Endothelial cell of umbilical vein (primary cell): ENCODE measurements around the gene ARHGAP32. TPM values are rescaled to one million over a fixed set of nuclear protein-coding genes. Genes with fewer than 3 reads are reported as not detected.

Experiments
- BruUV-seq: library from RNA; stranded (reverse); fragments of 400-500 nt; replicated peaks from 2 replicates; lab custom pipeline; 2021; lab: Mats Ljungman, UMichigan
- CTCF ChIA-PET: fragments of 300-600, 350-600 bp; sonication (Branson Sonifier 250); formaldehyde crosslinking; loops from one replicate; lab custom pipeline; 2021; ENCODE audit warnings: antibody characterized with exemption, inconsistent platforms; lab: Charles Lee
- POLR2A ChIA-PET: fragments of 300-600, 350-600 bp; sonication (Branson Sonifier 250); formaldehyde crosslinking; loops from one replicate; lab custom pipeline; 2021; ENCODE audit warnings: antibody characterized with exemption, inconsistent platforms; lab: Charles Lee
- DNase-seq: peaks from one replicate; pipeline ENCODE4 v3.0.0-alpha.2; 2011; ENCODE audit warnings: low read depth, low spot score
- FAIRE-seq: peaks from 2 replicates; lab custom pipeline; 2011; peaks lifted over from hg19 to GRCh38; lab: Jason Lieb, UNC
- H2AFZ ChIP-seq: 2 replicates; pipeline ENCODE4 v1.6.0; 2012; ENCODE audit warnings: low read depth, low read length, control low read depth, inconsistent platforms
- H3K27ac ChIP-seq: 2 replicates; pipeline ENCODE4 v1.5.1; 2011; ENCODE audit warnings: low read depth, mild to moderate bottlenecking, control low read depth, low read length, moderate library complexity; ENCODE audit not compliant: insufficient read depth
- H3K27me3 ChIP-seq, 2 experiments: 2 replicates each; pipeline versions ENCODE4 v1.6.0 to v1.6.1; 2011; ENCODE audit warnings: low read length in 2 of 2, mixed read lengths in 1 of 2; ENCODE audit not compliant: control insufficient read depth in 2 of 2, insufficient read depth in 2 of 2
- H3K36me3 ChIP-seq, 2 experiments: 2 replicates in 1 of 2; 3 replicates in 1 of 2; pipeline ENCODE4 v1.5.1; 2011; ENCODE audit warnings: low read length in 2 of 2, mild to moderate bottlenecking in 1 of 2, moderate library complexity in 1 of 2; ENCODE audit not compliant: control insufficient read depth in 2 of 2, insufficient read depth in 2 of 2; ENCODE audit errors: extremely low read depth in 1 of 2
- H3K4me1 ChIP-seq: 3 replicates; pipeline ENCODE4 v1.5.1; 2011; ENCODE audit warnings: mild to moderate bottlenecking, low read length; ENCODE audit not compliant: control insufficient read depth, insufficient read depth; ENCODE audit errors: extremely low read depth
- H3K4me2 ChIP-seq: 2 replicates; pipeline ENCODE4 v1.6.1; 2011; ENCODE audit warnings: low read length, control low read depth, mixed read lengths; ENCODE audit not compliant: insufficient read depth
- H3K4me3 ChIP-seq, 3 experiments: fragments of 200-600 bp in 1 of 3; sonication (generic), shearing (Covaris generic) in 1 of 3; replicated peaks in 1 of 3; 2 replicates each; pipeline ENCODE4 v1.5.1; 2011 to 2016; ENCODE audit warnings: control low read depth in 3 of 3, low read length in 3 of 3, mild to moderate bottlenecking in 2 of 3, inconsistent platforms in 1 of 3, low read depth in 1 of 3, moderate library complexity in 1 of 3; ENCODE audit not compliant: insufficient read depth in 1 of 3
- H3K79me2 ChIP-seq: 2 replicates; pipeline ENCODE4 v1.6.0; 2012; ENCODE audit warnings: low read length, inconsistent platforms; ENCODE audit not compliant: control insufficient read depth, insufficient read depth
- H3K9ac ChIP-seq: replicated peaks from 2 replicates; pipeline ENCODE3; 2011; ENCODE audit warnings: low read length, control low read depth; ENCODE audit not compliant: insufficient read depth; ENCODE audit errors: extremely low read depth
- H3K9me1 ChIP-seq: replicated peaks from 3 replicates; pipeline ENCODE4 v1.6.0; 2011; ENCODE audit warnings: mild to moderate bottlenecking, low read length; ENCODE audit not compliant: control insufficient read depth, insufficient read depth; ENCODE audit errors: extremely low read depth
- H3K9me3 ChIP-seq: replicated peaks from 2 replicates; pipeline ENCODE4 v1.5.1; 2012; ENCODE audit warnings: low read length, inconsistent platforms; ENCODE audit not compliant: control insufficient read depth, insufficient read depth
- H4K20me1 ChIP-seq: replicated peaks from 2 replicates; pipeline ENCODE3; 2011; ENCODE audit warnings: mild to moderate bottlenecking, low read length; ENCODE audit not compliant: control insufficient read depth, insufficient read depth; ENCODE audit errors: extremely low read depth
- CTCF ChIP-seq, 2 donors: IDR thresholded peaks; 1 replicate in 1 of 2; 2 replicates in 1 of 2; pipeline ENCODE4 v1.5.1; 2011; ENCODE audit warnings: low read length in 2 of 2, mild to moderate bottlenecking in 2 of 2, moderate library complexity in 2 of 2, control low read depth in 1 of 2, inconsistent platforms in 1 of 2, low read depth in 1 of 2; ENCODE audit not compliant: insufficient read depth in 1 of 2; ENCODE audit errors: extremely low read depth in 1 of 2
- EZH2 ChIP-seq: IDR thresholded peaks from 2 replicates; pipeline ENCODE4 v1.6.1; 2012; ENCODE audit warnings: borderline replicate concordance, low read depth, mild to moderate bottlenecking, moderate library complexity, low read length, inconsistent platforms; ENCODE audit not compliant: severe bottlenecking
- FOS ChIP-seq: IDR thresholded peaks from 2 replicates; pipeline ENCODE4 v1.6.1; 2011; ENCODE audit warnings: mild to moderate bottlenecking, low read length, moderate library complexity, borderline replicate concordance; ENCODE audit not compliant: insufficient read depth
- GATA2 ChIP-seq: IDR thresholded peaks from 2 replicates; pipeline ENCODE4 v1.7.0; 2011; ENCODE audit warnings: low read depth, mild to moderate bottlenecking, moderate library complexity, mixed read lengths, low read length; ENCODE audit not compliant: insufficient read length, insufficient read depth
- JUN ChIP-seq: IDR thresholded peaks from 2 replicates; pipeline ENCODE4 v1.6.1; 2011; ENCODE audit warnings: borderline replicate concordance, low read depth; ENCODE audit not compliant: insufficient read length, insufficient read depth
- MAX ChIP-seq: IDR thresholded peaks from 2 replicates; pipeline ENCODE4 v1.6.1; 2011; ENCODE audit not compliant: insufficient read depth, insufficient read length
- MYC ChIP-seq: IDR thresholded peaks from one replicate; pipeline ENCODE4 v1.6.1; 2011; ENCODE audit warnings: mild to moderate bottlenecking, low read depth, low read length
- POLR2A ChIP-seq: IDR thresholded peaks from 2 replicates; pipeline ENCODE4 v1.6.1; 2012; ENCODE audit warnings: low read depth, mild to moderate bottlenecking, control low read depth, low read length
- POLR2AphosphoS5 ChIP-seq: IDR thresholded peaks from 2 replicates; pipeline ENCODE4 v1.6.1; 2012; ENCODE audit warnings: low read depth, mild to moderate bottlenecking, control low read depth, low read length, moderate library complexity; ENCODE audit not compliant: insufficient read depth
- dilution Hi-C: fragments of 300-500 bp; cut with MboI; formaldehyde crosslinking; loops from one replicate; pipeline ENCODE4 v1.15.0; 2019; ENCODE audit warnings: low sequenced_read_pairs; ENCODE audit not compliant: extremely low pct_ligation_motif_present
- intact Hi-C: fragments of 100-400 bp; cut with micrococcal nuclease; formaldehyde crosslinking; loops from one replicate; pipeline ENCODE4 v1.10.0; 2022
- polyA plus RNA-seq, 4 experiments: library from polyadenylated mRNA; depleted of rRNA in 3 of 4; stranded (reverse) in 3 of 4; unstranded in 1 of 4; fragments of >200 nt; gene quantifications; 2 replicates each; pipeline versions ENCODE4 v1.2.1 to v1.2.3, GENCODE V29; 2011 to 2012; ENCODE audit warnings: missing spikeins in 1 of 4
- total RNA-seq: library from RNA; stranded (reverse); gene quantifications from 2 replicates; pipeline ENCODE4 v1.2.3, GENCODE V29; 2021

The ARHGAP32 gene
- total and polyA plus RNA-seq, 2 donors (not counting 3 experiments of a cell fraction or from before 2014, with no cell fraction given), result 3.4 to 9.1 TPM

- no peak overlapping the region for H3K27ac ChIP-seq
- no peak overlapping the region for H3K4me3 ChIP-seq
- intact Hi-C loops (no loop called here), dilution Hi-C loops (no loop called here)
- DNase-seq, result no peak
- no peak for TF ChIP-seq EZH2
- no peak for TF ChIP-seq MYC
- TF ChIP-seq FOS, result no peak
- TF ChIP-seq CTCF (IDR thresholded peaks at IDR 0.05; ENCODE audit: extremely low read depth in 1 of 2, insufficient read depth in 1 of 2, low read depth in 1 of 2, low read length in 2 of 2), result no peak
- no peak for TF ChIP-seq POLR2AphosphoS5
- TF ChIP-seq GATA2, result no peak
- no peak for TF ChIP-seq POLR2A
- no peak for TF ChIP-seq JUN
- TF ChIP-seq MAX, result no peak
- H3K27me3 ChIP-seq, result no peaks in the 10 kb centered on the region
- BruUV-seq, result no TSS peak
- H3K4me1 ChIP-seq, result no peaks in the 10 kb centered on the region
- H3K9me1 ChIP-seq, result no peaks in the 10 kb centered on the region
- no peak overlapping the region for H3K4me2 ChIP-seq
- H4K20me1 ChIP-seq, result no peaks in the 10 kb centered on the region
- FAIRE-seq, result no peak
- H2AFZ ChIP-seq, result no peak overlapping the region
- H3K9ac ChIP-seq, result no peak overlapping the region
- no peaks in the 10 kb centered on the region for H3K36me3 ChIP-seq
- POLR2A ChIA-PET, result no interaction called here
- CTCF ChIA-PET, result no interaction called here
- no peaks in the 10 kb centered on the region for H3K9me3 ChIP-seq
- no peaks in the 10 kb centered on the region for H3K79me2 ChIP-seq
Measured at GRCh38 chr11:129214710-129215295, 22.7 kb upstream of the ARHGAP32 start.
